Kidney (tissue), 14 donors: Measurements from ENCODE around the gene PON2. TPM values are rescaled to one million over a fixed set of nuclear protein-coding genes. Genes with fewer than 3 reads are reported as not detected.

ENCODE experiments used
- DNase-seq, 5 donors: peaks; one replicate each; pipeline ENCODE4 v3.0.0-alpha.2; 2013 to 2020
- FAIRE-seq: peaks from 2 replicates; lab custom pipeline; 2012; peaks lifted over from hg19 to GRCh38; lab: Jason Lieb, UNC
- H3K27ac ChIP-seq, 2 donors: one replicate each; pipeline ENCODE4 v1.7.0; 2013; ENCODE audit warnings: low read depth in 2 of 2, low read length in 2 of 2, inconsistent platforms in 1 of 2
- H3K27me3 ChIP-seq: one replicate; pipeline ENCODE4 v1.7.1; 2013; ENCODE audit warnings: low read length, inconsistent platforms; ENCODE audit not compliant: control insufficient read depth, insufficient read depth
- H3K36me3 ChIP-seq, 3 donors: one replicate each; pipeline versions ENCODE4 v1.7.0 to v1.7.1; 2013; ENCODE audit warnings: low read length in 3 of 3, control low read depth in 1 of 3, inconsistent platforms in 1 of 3; ENCODE audit not compliant: insufficient read depth in 3 of 3, control insufficient read depth in 2 of 3
- H3K4me1 ChIP-seq, 3 donors: one replicate each; pipeline versions ENCODE4 v1.7.0 to v1.7.1; 2013; ENCODE audit warnings: low read length in 3 of 3, inconsistent platforms in 1 of 3, low read depth in 1 of 3; ENCODE audit not compliant: control insufficient read depth in 2 of 3, insufficient read depth in 2 of 3
- H3K4me3 ChIP-seq, 3 donors: one replicate each; pipeline versions ENCODE4 v1.7.0 to v1.8.1; 2013; ENCODE audit warnings: low read length in 3 of 3, control low read depth in 1 of 3, inconsistent platforms in 1 of 3
- H3K9ac ChIP-seq, 3 donors: one replicate each; pipeline versions ENCODE4 v1.7.0 to v1.7.1; 2013; ENCODE audit warnings: low read length in 3 of 3, control low read depth in 1 of 3, inconsistent platforms in 1 of 3
- H3K9me3 ChIP-seq, 3 donors: one replicate each; pipeline versions ENCODE4 v1.7.0 to v1.7.1; 2013; ENCODE audit warnings: low read length in 3 of 3, control low read depth in 1 of 3, inconsistent platforms in 1 of 3; ENCODE audit not compliant: control insufficient read depth in 2 of 3, insufficient read depth in 1 of 3
- CTCF ChIP-seq: IDR thresholded peaks from 3 replicates; pipeline ENCODE4 v1.5.1; 2012; ENCODE audit warnings: mild to moderate bottlenecking, moderate library complexity, borderline replicate concordance; ENCODE audit not compliant: insufficient read depth; ENCODE audit errors: extremely low read depth
- intact Hi-C: fragments of 100-400 bp; cut with DNase I; formaldehyde crosslinking; loops from one replicate; pipeline ENCODE4 v1.11.1; 2022
- polyA plus RNA-seq: library from polyadenylated mRNA; stranded (reverse); fragments of 350-450 nt; fragmentation: Illumina TruSeq; extraction: RNeasy Lipid Tissue Mini Kit (QIAGEN cat#74804); gene quantifications from one replicate; pipeline ENCODE4 v1.2.3, GENCODE V29; 2014; ENCODE audit warnings: low read depth, low replicate concordance; ENCODE audit not compliant: insufficient read depth
- total RNA-seq: library from RNA; stranded (reverse); fragmentation: NEBNext Ultra II Directional; extraction: Animal tissue kit (Norgen Biotek cat#: 25700); gene quantifications from one replicate; pipeline ENCODE4 v1.2.1, GENCODE V29; 2021
- donor health status: control.
- donor health status: control.
- donor health status: control.
- donor health status: control.
- donor health status: control.
- donor health status: DM: yes; HTN: yes; CAD: no.
- donor health status: Normal renal cell carcinoma (clear cell type).

The PON2 gene
- total and polyA plus RNA-seq, 2 donors from 2014 or later, result 61.8 to 191 TPM

GRCh38 chr7:95427166-95427565 lies 7.7 kb downstream of the PON2 start:
- Histone ChIP-seq H3K27ac (no peak overlapping the region), H3K27me3 (no peaks in the 10 kb centered on the region), H3K4me3 (no peak overlapping the region), H3K9me3 (no peaks in the 10 kb centered on the region), H3K9ac (no peak overlapping the region), H3K36me3 (peaks cover 0 to 6% (median 0%) of the 10 kb centered on the region in 3 donors), H3K4me1 (no peaks in the 10 kb centered on the region)
- intact Hi-C loops, result no loop called here
- TF ChIP-seq CTCF, result no peak
- no peak for DNase-seq
- FAIRE-seq, result no peak

GRCh38 chr7:95425694-95426093 lies 9.1 kb downstream of the PON2 start:
- Histone ChIP-seq H3K4me3 (no peak overlapping the region), H3K27me3 (no peaks in the 10 kb centered on the region), H3K4me1 (peaks cover 0 to 7% (median 0%) of the 10 kb centered on the region in 3 donors), H3K9me3 (no peaks in the 10 kb centered on the region), H3K27ac (no peak overlapping the region), H3K9ac (no peak overlapping the region), H3K36me3 (peaks cover 0 to 6% (median 0%) of the 10 kb centered on the region in 3 donors)
- FAIRE-seq, result peak; percentile 55
- no peak for TF ChIP-seq CTCF
- DNase-seq, result no peak
- intact Hi-C loops, result no loop called here

- Histone ChIP-seq H3K27ac (no peak overlapping the region), H3K9ac (no peak overlapping the region), H3K27me3 (no peaks in the 10 kb centered on the region), H3K4me1 (peaks cover 0 to 7% (median 0%) of the 10 kb centered on the region in 3 donors), H3K36me3 (peaks cover 0 to 6% (median 0%) of the 10 kb centered on the region in 3 donors), H3K9me3 (no peaks in the 10 kb centered on the region), H3K4me3 (no peak overlapping the region)
- intact Hi-C loops, result no loop called here
- no peak for TF ChIP-seq CTCF
- DNase-seq (no peak), FAIRE-seq (no peak)
Observed at GRCh38 chr7:95424716-95425115, 10.1 kb downstream of the PON2 start.
